Left lung (tissue), 10 donors: ENCODE results near the gene ADSS2. TPM values are rescaled to one million over a fixed set of nuclear protein-coding genes. Genes with fewer than 3 reads are reported as not detected.

Experiments
- ATAC-seq: fragments of 200-7000 bp; cut with Tn5 transposase; one replicate; pipeline ENCODE4 v1.9.1; 2020; ENCODE audit warnings: moderate library complexity
- DNase-seq, 4 donors: peaks; one replicate each; pipeline ENCODE4 v3.0.0-alpha.2; 2013 to 2020
- H3K27ac ChIP-seq, 2 donors: fragments of 200-600 bp; sonication (generic) in 1 of 2; one replicate each; pipeline versions ENCODE4 v1.5.0 to v1.8.0; 2020 to 2021
- H3K27me3 ChIP-seq, 2 donors: fragments of 200-600 bp; sonication (generic) in 1 of 2; one replicate each; pipeline versions ENCODE4 v1.5.0 to v1.8.0; 2020 to 2021
- H3K36me3 ChIP-seq, 2 donors: fragments of 200-600 bp; sonication (generic) in 1 of 2; one replicate each; pipeline versions ENCODE4 v1.5.0 to v1.8.0; 2020 to 2021
- H3K4me1 ChIP-seq, 2 donors: fragments of 200-600 bp; one replicate each; pipeline ENCODE4 v1.8.0; 2021
- H3K4me3 ChIP-seq, 2 donors: fragments of 200-600 bp; sonication (generic) in 1 of 2; one replicate each; pipeline versions ENCODE4 v1.5.0 to v1.8.0; 2020 to 2021; ENCODE audit warnings: mild to moderate bottlenecking in 1 of 2
- H3K9me3 ChIP-seq, 2 donors: fragments of 200-600 bp; sonication (generic) in 1 of 2; one replicate each; pipeline versions ENCODE4 v1.5.0 to v1.8.0; 2020 to 2021
- intact Hi-C, 2 donors: fragments of 100-400 bp; cut with DNase I; formaldehyde crosslinking; loops; one replicate each; pipeline versions ENCODE4 v1.11.2 to v1.14.2; 2022
- polyA plus RNA-seq, 6 donors: library from polyadenylated mRNA; unstranded; fragments of 120-200 nt; gene quantifications; one replicate each; pipeline ENCODE4 v1.2.1, GENCODE V29; 2013; ENCODE audit not compliant: insufficient read length in 6 of 6
- total RNA-seq, 2 donors: library from RNA; stranded (reverse); fragmentation: NEBNext Ultra II Directional; extraction: Animal tissue kit (Norgen Biotek cat#: 25700); gene quantifications; one replicate each; pipeline ENCODE4 v1.2.1, GENCODE V29; 2021
- TF ChIP-seq, protein P1 (sequence below), 2 donors: fragments of 200-600 bp; sonication (generic) in 1 of 2; IDR thresholded peaks; one replicate each; pipeline versions ENCODE4 v1.5.0 to v1.8.0; 2021; ENCODE audit warnings: antibody characterized with exemption in 2 of 2
- donor health status: DM: no; HTN: yes; CAD: no.
- donor health status: DM: no; HTN: no; CAD: no.

The ADSS2 gene
- total and polyA plus RNA-seq, 8 donors = 37.2 to 57.5 (median 52.1) TPM

DNA sequence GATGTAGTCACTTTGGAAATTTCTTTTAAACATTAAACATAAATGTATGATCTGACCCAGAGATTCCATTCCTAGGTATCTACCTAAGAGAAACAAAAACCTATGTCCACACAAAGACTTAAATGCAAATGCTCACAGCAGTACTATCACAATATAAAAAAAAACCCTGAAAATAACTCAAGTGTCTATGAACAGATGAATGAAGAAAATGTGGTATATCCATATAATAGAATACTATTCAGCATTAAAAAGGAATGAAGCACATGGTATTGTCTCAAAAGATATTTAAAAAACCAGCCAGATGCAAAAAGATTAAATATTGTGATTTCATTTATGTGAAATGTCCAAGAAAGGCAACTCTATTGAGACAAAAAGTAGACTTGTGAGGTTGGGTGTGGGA lies 48.3 kb downstream of the ADSS2 start:
- DNase-seq = no peak
- Histone ChIP-seq H3K36me3 (peaks cover 0 to 68% of the 10 kb centered on the region in 2 donors), H3K27ac (no peak overlapping the region), H3K4me3 (no peak overlapping the region), H3K4me1 (no peaks in the 10 kb centered on the region), H3K27me3 (no peaks in the 10 kb centered on the region), H3K9me3 (peaks cover 0 to 15% of the 10 kb centered on the region in 2 donors)
- TF ChIP-seq, protein P1, sequence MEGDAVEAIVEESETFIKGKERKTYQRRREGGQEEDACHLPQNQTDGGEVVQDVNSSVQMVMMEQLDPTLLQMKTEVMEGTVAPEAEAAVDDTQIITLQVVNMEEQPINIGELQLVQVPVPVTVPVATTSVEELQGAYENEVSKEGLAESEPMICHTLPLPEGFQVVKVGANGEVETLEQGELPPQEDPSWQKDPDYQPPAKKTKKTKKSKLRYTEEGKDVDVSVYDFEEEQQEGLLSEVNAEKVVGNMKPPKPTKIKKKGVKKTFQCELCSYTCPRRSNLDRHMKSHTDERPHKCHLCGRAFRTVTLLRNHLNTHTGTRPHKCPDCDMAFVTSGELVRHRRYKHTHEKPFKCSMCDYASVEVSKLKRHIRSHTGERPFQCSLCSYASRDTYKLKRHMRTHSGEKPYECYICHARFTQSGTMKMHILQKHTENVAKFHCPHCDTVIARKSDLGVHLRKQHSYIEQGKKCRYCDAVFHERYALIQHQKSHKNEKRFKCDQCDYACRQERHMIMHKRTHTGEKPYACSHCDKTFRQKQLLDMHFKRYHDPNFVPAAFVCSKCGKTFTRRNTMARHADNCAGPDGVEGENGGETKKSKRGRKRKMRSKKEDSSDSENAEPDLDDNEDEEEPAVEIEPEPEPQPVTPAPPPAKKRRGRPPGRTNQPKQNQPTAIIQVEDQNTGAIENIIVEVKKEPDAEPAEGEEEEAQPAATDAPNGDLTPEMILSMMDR (IDR thresholded peaks at IDR 0.05) = no peak
- ATAC-seq = no peak
- intact Hi-C loops = no loop called here

DNA sequence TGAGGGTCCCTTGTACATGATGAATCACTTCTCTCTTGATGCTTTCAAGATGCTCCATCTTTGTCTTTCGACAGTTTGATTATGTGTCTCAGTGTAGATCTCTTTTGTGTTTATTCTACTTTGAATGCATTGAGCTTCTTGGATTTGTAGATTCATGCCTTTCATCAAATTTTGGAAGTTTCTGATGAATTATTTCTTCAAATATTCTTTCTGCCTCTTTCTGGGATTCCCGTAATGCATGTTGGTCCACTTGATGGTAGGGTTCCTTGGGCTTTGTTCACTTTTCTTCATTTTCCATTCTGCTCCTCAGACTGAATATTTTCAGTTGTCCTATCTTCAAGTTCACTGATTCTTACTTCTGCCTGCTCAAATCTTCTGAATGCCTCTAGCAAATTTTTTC lies 50.7 kb downstream of the ADSS2 start:
- no peaks in the 10 kb centered on the region for H3K27me3 ChIP-seq
- H3K4me1 ChIP-seq = no peaks in the 10 kb centered on the region
- H3K36me3 ChIP-seq = peaks cover 0 to 49% of the 10 kb centered on the region in 2 donors
- TF ChIP-seq, protein P1 (IDR thresholded peaks at IDR 0.05) = no peak
- intact Hi-C loops = no loop called here
- ATAC-seq = no peak
- no peak overlapping the region for H3K27ac ChIP-seq
- H3K4me3 ChIP-seq = no peak overlapping the region
- peaks cover 0 to 15% of the 10 kb centered on the region in 2 donors for H3K9me3 ChIP-seq
- DNase-seq = no peak

- peaks cover 0 to 15% of the 10 kb centered on the region in 2 donors for H3K9me3 ChIP-seq
- H3K36me3 ChIP-seq = peaks cover 0 to 15% of the 10 kb centered on the region in 2 donors
- no peaks in the 10 kb centered on the region for H3K4me1 ChIP-seq
- H3K27ac ChIP-seq = no peak overlapping the region
- no peak for DNase-seq
- ATAC-seq = no peak
- H3K27me3 ChIP-seq = no peaks in the 10 kb centered on the region
- TF ChIP-seq, protein P1 (IDR thresholded peaks at IDR 0.05) = no peak
- no peak overlapping the region for H3K4me3 ChIP-seq
- intact Hi-C loops = no loop called here
Measured at GRCh38 chr1:244397131-244397530, 54.6 kb downstream of the ADSS2 start.

DNA sequence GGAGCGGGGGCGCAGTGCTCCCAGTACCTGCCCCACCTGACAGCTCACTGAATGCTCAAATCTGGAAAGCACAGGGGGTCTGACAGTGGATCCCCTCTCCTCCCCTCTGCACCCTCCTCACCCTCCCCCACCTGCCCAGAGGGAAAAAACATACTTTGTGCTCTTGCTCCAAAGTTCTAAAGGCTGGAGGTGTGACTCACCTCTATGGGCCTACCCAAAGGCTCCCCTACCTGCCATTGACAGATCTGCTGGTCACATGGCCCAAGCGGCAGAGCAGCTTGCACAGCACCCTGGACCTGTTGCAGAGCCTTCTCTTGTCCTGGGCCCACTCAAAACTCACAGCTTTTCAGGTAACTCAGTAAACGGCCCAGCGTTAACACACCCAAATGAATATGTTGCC lies 55.7 kb downstream of the ADSS2 start:
- Histone ChIP-seq H3K27me3 (no peaks in the 10 kb centered on the region), H3K9me3 (peaks cover 0 to 4% of the 10 kb centered on the region in 2 donors), H3K27ac (no peak overlapping the region), H3K4me3 (no peak overlapping the region), H3K36me3 (peaks cover 0 to 3% of the 10 kb centered on the region in 2 donors), H3K4me1 (no peaks in the 10 kb centered on the region)
- DNase-seq (no peak), ATAC-seq (no peak)
- TF ChIP-seq, protein P1 (IDR thresholded peaks at IDR 0.05) = no peak
- intact Hi-C loops = no loop called here

GRCh38 chr1:244394826-244395765 lies 56.6 kb downstream of the ADSS2 start:
- Histone ChIP-seq H3K9me3 (no peaks in the 10 kb centered on the region), H3K27ac (no peak overlapping the region), H3K4me3 (no peak overlapping the region), H3K27me3 (no peaks in the 10 kb centered on the region), H3K36me3 (no peaks in the 10 kb centered on the region), H3K4me1 (no peaks in the 10 kb centered on the region)
- intact Hi-C loops = no loop called here
- DNase-seq = no peak
- TF ChIP-seq, protein P1 (IDR thresholded peaks at IDR 0.05) = no peak
- no peak for ATAC-seq
